ENCODE data around the gene CYP3A7.
"Not testable (repeated sequence)": the region's sequence is repeated elsewhere in the genome, so short reads cannot be mapped to it uniquely, and the experiment has no call there.

Gene CYP3A7

GRCh38 chr7:99734987-99735386, at the start of gene CYP3A7:
Gene CYP3A7, minus strand, starts transcription at chr7:99735196. Its CDS starts 103 bp downstream, at chr7:99735093.
- no peak for DNase-seq (ENCODE audit: low read depth in 1 of 2, low spot score in 1 of 2)

- DNase-seq (ENCODE audit: low read depth in 1 of 2, low spot score in 1 of 2) = no peak
Measured at GRCh38 chr7:99784007-99784406, 49.0 kb upstream of the CYP3A7 start, which contains the start of gene CYP3A4. Gene CYP3A4, minus strand, starts transcription at chr7:99784184. Its CDS starts 103 bp downstream, at chr7:99784081.

GRCh38 chr7:99782012-99782953, 47.3 kb upstream of the CYP3A7 start:
- no peak for DNase-seq (ENCODE audit: low read depth in 1 of 2, low spot score in 1 of 2)

- DNase-seq (ENCODE audit: low read depth in 1 of 2, low spot score in 1 of 2) = no peak
Measured at GRCh38 chr7:99780588-99780987, 45.6 kb upstream of the CYP3A7 start.

- no peak for DNase-seq (ENCODE audit: low read depth in 1 of 2, low spot score in 1 of 2)
Measured at GRCh38 chr7:99779949-99780348, 45.0 kb upstream of the CYP3A7 start.

- DNase-seq (ENCODE audit: low read depth in 1 of 2, low spot score in 1 of 2) = no peak
Measured at GRCh38 chr7:99778880-99779279, 43.9 kb upstream of the CYP3A7 start.

- not testable (repeated sequence) for DNase-seq (ENCODE audit: low read depth in 1 of 2, low spot score in 1 of 2)
Measured at GRCh38 chr7:99773395-99773794, 38.4 kb upstream of the CYP3A7 start.

- DNase-seq (ENCODE audit: low read depth in 1 of 2, low spot score in 1 of 2) = no peak
Measured at GRCh38 chr7:99772565-99772964, 37.6 kb upstream of the CYP3A7 start.

GRCh38 chr7:99769494-99769893, 34.5 kb upstream of the CYP3A7 start:
- DNase-seq (ENCODE audit: low read depth in 1 of 2, low spot score in 1 of 2) = not testable (repeated sequence)

- no peak for DNase-seq (ENCODE audit: low read depth in 1 of 2, low spot score in 1 of 2)
Measured at GRCh38 chr7:99768471-99768870, 33.5 kb upstream of the CYP3A7 start.

- no peak for DNase-seq (ENCODE audit: low read depth in 1 of 2, low spot score in 1 of 2)
Measured at GRCh38 chr7:99767662-99768061, 32.7 kb upstream of the CYP3A7 start.

- no peak for DNase-seq (ENCODE audit: low read depth in 1 of 2, low spot score in 1 of 2)
Measured at GRCh38 chr7:99766484-99767099, 31.6 kb upstream of the CYP3A7 start.

GRCh38 chr7:99764478-99764877, 29.5 kb upstream of the CYP3A7 start:
- no peak for DNase-seq (ENCODE audit: low read depth in 1 of 2, low spot score in 1 of 2)

GRCh38 chr7:99762680-99763327, 27.8 kb upstream of the CYP3A7 start:
- no peak for DNase-seq (ENCODE audit: low read depth in 1 of 2, low spot score in 1 of 2)

GRCh38 chr7:99755085-99755484, 20.1 kb upstream of the CYP3A7 start:
- no peak for DNase-seq (ENCODE audit: low read depth in 1 of 2, low spot score in 1 of 2)

- no peak for DNase-seq (ENCODE audit: low read depth in 1 of 2, low spot score in 1 of 2)
Measured at GRCh38 chr7:99752356-99752755, 17.4 kb upstream of the CYP3A7 start.

- not testable (repeated sequence) for DNase-seq (ENCODE audit: low read depth in 1 of 2, low spot score in 1 of 2)
Measured at GRCh38 chr7:99751322-99752052, 16.5 kb upstream of the CYP3A7 start.

- no peak for DNase-seq (ENCODE audit: low read depth in 1 of 2, low spot score in 1 of 2)
Measured at GRCh38 chr7:99748846-99749579, 14.0 kb upstream of the CYP3A7 start.

GRCh38 chr7:99746915-99747314, 11.9 kb upstream of the CYP3A7 start:
- DNase-seq (ENCODE audit: low read depth in 1 of 2, low spot score in 1 of 2) = not testable (repeated sequence)

GRCh38 chr7:99745395-99745794, 10.4 kb upstream of the CYP3A7 start:
- not testable (repeated sequence) for DNase-seq (ENCODE audit: low read depth in 1 of 2, low spot score in 1 of 2)

All from stimulated activated CD4-positive, alpha-beta T cell treated with anti-CD3 and anti-CD28 coated beads, Interleukin-15, amount 100 ng/mL, for 1 hour (primary cell).